Stimulated activated naive B cell treated with anti-CD40 and anti-IgM and Interleukin-4, amounts not matched to agents 10 μg/mL and 1 μg/mL and 100 μg/mL, for 72 hours (primary cell): ENCODE results near the gene ST3GAL3.
"Not testable (repeated sequence)": the region's sequence is repeated elsewhere in the genome, so short reads cannot be mapped to it uniquely, and the experiment has no call there.

Source experiments
- ATAC-seq, 2 donors: fragments of 150-1000 bp; cut with Tn5 transposase; replicated peaks; 2 replicates each; pipeline ENCODE4 v1.10.0; 2021; ENCODE audit warnings: moderate library complexity in 1 of 2
- DNase-seq: peaks from one replicate; pipeline ENCODE4 v3.0.0; 2021
- H3K27ac Mint-ChIP-seq: one replicate; pipeline ENCODE4 v1.8.0; 2022; ENCODE audit warnings: mild to moderate bottlenecking, mixed read lengths
- H3K27me3 Mint-ChIP-seq, 2 donors: one replicate each; pipeline ENCODE4 v1.8.0; 2022; ENCODE audit warnings: mixed read lengths in 2 of 2
- H3K36me3 Mint-ChIP-seq, 2 donors: one replicate each; pipeline ENCODE4 v1.8.0; 2022; ENCODE audit warnings: mixed read lengths in 2 of 2, mild to moderate bottlenecking in 1 of 2
- H3K4me1 Mint-ChIP-seq, 2 donors: one replicate each; pipeline ENCODE4 v1.8.0; 2022; ENCODE audit warnings: mixed read lengths in 2 of 2, mild to moderate bottlenecking in 1 of 2
- H3K4me3 Mint-ChIP-seq, 2 donors: one replicate each; pipeline ENCODE4 v1.8.0; 2022; ENCODE audit warnings: mild to moderate bottlenecking in 2 of 2, mixed read lengths in 2 of 2, moderate library complexity in 1 of 2
- H3K9me3 Mint-ChIP-seq, 2 donors: one replicate each; pipeline ENCODE4 v1.8.0; 2022; ENCODE audit warnings: mixed read lengths in 2 of 2, mild to moderate bottlenecking in 1 of 2

Gene ST3GAL3

DNA sequence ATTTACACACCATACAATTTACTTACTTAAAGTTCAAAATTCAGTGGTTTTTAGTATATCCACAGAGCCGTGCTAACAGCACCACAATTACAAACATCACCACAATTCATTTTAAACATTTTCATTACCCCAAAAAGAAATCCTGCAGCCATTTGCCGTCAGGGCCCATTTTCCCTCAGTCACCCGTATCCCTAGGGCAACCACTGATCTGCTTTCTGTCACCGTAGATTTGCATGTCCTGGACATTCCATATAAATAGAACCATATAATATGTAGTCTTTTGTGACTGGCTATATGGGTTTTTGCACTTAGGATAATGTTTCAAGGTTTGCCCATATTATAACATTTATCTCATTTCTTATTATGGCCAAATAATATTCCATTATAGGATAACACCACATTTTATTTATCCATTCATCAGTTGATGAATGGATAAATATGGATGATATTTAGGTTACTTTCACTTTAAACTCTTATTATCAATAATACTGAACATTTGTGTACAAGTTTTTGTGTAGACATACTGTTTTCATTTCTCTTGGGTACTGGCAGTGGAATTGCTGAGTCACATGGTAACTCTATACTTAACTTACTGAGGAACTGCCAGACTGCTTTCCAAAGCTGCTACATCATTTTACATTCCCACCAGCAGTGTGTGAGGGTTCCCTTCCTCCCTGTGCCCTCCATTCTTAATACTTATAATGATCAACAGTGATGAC is 68.9 kb downstream of the ST3GAL3 start:
- H3K9me3 Mint-ChIP-seq = peaks cover 18% of the 10 kb centered on the region in 2 donors
- H3K4me3 Mint-ChIP-seq = no peak overlapping the region
- DNase-seq = no peak
- H3K27me3 Mint-ChIP-seq = no peaks in the 10 kb centered on the region
- H3K4me1 Mint-ChIP-seq = peaks cover 2 to 14% of the 10 kb centered on the region in 2 donors
- no peak for ATAC-seq
- peaks cover 51 to 52% of the 10 kb centered on the region in 2 donors for H3K36me3 Mint-ChIP-seq
- no peak overlapping the region for H3K27ac Mint-ChIP-seq

DNA sequence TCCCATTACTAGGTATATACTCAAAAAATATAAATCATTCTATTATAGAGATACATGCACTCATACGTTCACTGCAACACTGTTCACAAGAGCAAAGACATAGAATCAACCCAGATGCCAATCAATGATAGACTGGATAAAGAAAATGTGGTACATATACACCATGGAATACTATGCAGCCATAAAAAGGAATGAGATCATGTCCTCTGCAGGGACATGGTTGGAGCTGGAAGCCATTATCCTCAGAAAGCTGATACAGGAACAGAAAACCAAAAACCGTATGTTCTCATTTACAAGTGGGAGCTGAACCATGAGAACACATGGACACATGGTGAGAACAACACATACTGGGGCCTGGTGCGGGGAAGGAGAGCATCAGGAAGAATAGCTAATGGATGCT is 70.6 kb downstream of the ST3GAL3 start:
- H3K4me1 Mint-ChIP-seq, H3K27ac Mint-ChIP-seq, DNase-seq, ATAC-seq, H3K27me3 Mint-ChIP-seq, H3K4me3 Mint-ChIP-seq: not testable (repeated sequence)
- Mint-ChIP-seq H3K9me3 (peaks cover 18% of the 10 kb centered on the region in 2 donors), H3K36me3 (peaks cover 49 to 53% of the 10 kb centered on the region in 2 donors)

DNA sequence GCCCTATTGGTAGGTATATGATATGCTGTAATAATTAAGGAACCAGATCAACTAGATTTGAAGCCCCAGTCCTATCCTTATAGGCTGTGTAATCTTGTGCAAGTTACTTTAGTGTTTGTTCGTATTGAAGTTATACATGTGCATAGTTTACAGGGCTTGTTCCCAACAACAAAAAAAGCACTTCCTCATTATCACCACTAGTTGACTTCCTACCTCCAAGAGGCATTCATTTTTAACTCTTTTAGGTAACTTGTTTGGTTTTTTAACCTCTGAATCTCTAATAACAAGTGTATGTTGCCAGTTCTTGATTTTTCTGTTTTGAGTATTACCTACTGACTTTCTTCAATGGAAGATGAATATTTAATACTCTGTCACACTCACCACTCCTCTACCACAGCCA is 71.9 kb downstream of the ST3GAL3 start:
- DNase-seq = no peak
- H3K4me3 Mint-ChIP-seq = no peak overlapping the region
- peaks cover 51 to 53% of the 10 kb centered on the region in 2 donors for H3K36me3 Mint-ChIP-seq
- H3K27ac Mint-ChIP-seq = no peak overlapping the region
- H3K27me3 Mint-ChIP-seq = no peaks in the 10 kb centered on the region
- ATAC-seq = no peak
- H3K4me1 Mint-ChIP-seq = peaks cover 11 to 18% of the 10 kb centered on the region in 2 donors
- peaks cover 18% of the 10 kb centered on the region in 2 donors for H3K9me3 Mint-ChIP-seq

DNA sequence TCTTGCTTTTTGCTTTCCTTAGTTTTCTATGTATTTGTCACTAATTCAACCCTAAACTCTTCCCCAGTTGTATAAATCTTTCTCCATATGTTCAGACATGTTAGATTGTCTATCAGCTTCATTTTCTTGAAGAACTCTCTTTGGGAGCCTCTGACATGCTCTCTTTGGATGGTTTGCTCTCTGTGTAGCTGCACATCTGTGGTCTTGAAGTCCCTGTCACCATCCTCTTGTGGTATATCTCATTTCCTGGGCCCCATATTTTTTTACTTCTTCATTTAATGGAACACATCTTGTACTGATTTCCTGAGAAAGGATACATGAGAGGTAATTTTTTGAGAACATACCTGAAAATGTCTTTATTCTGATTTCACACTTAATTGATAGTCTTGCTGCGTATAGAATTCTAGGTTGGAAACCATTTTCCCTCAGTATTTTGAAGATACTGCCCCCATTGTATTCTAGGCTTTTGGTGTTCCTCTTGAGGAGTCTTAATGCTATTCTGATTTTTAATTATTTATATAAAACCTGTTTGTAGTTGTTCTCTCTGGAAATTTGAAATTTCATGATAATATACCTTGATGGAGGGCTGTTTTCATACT is 72.6 kb downstream of the ST3GAL3 start:
- H3K27ac Mint-ChIP-seq = no peak overlapping the region
- H3K4me1 Mint-ChIP-seq = peaks cover 13 to 24% of the 10 kb centered on the region in 2 donors
- H3K27me3 Mint-ChIP-seq = no peaks in the 10 kb centered on the region
- peaks cover 47 to 50% of the 10 kb centered on the region in 2 donors for H3K36me3 Mint-ChIP-seq
- no peak overlapping the region for H3K4me3 Mint-ChIP-seq
- H3K9me3 Mint-ChIP-seq = peaks cover 18% of the 10 kb centered on the region in 2 donors
- DNase-seq = no peak
- ATAC-seq = no peak

DNA sequence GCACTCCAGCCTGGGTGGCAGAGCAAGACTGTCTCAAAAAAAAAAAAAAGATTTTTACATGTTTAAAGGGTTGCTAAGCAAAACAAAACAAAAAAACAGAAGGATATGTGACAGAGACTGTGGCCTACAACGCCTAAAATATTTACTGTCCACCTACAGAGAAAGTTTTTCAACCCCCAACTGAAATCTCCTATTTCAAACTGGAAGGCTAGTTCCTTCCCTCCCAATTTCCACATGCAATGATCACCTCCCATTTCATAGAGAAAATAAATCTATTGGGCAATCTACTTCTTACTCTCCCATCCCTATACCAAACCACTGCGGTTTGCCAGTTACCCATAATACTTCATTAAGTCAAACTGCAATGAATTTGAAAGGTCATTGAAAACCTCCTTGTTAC is 74.2 kb downstream of the ST3GAL3 start:
- peaks cover 42 to 50% of the 10 kb centered on the region in 2 donors for H3K36me3 Mint-ChIP-seq
- ATAC-seq (no peak), DNase-seq (no peak)
- H3K27ac Mint-ChIP-seq = no peak overlapping the region
- no peak overlapping the region for H3K4me3 Mint-ChIP-seq
- H3K27me3 Mint-ChIP-seq = no peaks in the 10 kb centered on the region
- H3K4me1 Mint-ChIP-seq = peaks cover 15 to 22% of the 10 kb centered on the region in 2 donors
- peaks cover 18% of the 10 kb centered on the region in 2 donors for H3K9me3 Mint-ChIP-seq

DNA sequence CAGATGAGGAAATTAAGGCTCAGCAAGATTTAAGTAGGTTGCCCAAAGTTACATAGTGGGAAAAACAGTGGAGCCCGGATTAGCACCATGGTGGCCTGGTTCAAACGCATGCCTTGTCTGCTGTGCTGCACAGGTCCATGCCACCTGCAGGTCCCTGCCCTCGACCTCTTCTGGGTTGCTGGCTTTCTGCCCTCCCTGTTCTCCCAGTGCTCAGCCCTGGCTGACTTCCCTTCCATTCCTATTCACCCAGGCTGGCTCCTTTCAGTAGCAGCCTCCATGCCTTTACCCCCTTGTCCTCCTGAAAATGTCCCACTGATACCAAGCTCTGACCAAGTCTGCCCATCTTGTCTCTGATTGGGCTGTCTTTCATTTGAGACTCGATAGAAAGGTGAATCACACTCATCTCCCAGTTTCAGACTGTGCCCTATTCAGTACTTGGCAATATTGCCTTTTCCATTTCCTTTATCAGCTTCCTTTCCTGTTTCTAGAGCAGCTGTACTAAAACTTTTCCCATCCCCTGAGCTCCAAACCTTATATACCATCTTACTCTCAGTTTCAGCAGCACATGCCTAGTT is 75.8 kb downstream of the ST3GAL3 start:
- Mint-ChIP-seq H3K27ac (peak overlapping the region; percentile 20), H3K4me1 (peaks cover 15 to 21% of the 10 kb centered on the region in 2 donors)

DNA sequence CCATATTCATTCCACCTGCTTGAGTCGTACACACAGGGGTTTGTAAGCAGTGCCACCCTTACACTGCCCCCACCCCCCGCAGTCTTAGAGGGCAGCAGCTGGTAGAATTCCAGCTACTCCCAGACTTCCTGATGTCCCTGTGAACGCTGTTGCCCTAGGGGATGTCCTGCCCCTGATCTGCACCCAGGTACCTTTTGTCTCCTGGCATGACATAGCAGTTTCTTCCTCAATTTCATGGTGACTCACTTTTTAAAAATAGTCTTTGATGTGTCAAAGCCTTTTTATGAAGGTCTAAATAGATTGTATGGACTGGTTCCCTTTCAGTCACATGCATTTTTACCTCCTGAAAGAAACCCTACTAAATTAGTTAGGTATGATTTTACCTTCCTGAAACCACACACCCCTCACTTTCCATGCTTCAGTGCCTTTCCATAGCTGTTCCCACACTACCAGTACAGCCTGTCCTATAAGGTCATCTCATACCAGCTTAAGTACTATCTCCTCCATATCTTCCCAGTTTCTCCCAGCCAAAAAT is 76.4 kb downstream of the ST3GAL3 start:
- peak overlapping the region; percentile 3 to 59 for H3K4me3 Mint-ChIP-seq
- H3K4me1 Mint-ChIP-seq = peaks cover 15 to 21% of the 10 kb centered on the region in 2 donors
- H3K9me3 Mint-ChIP-seq = peaks cover 13% of the 10 kb centered on the region in 2 donors
- DNase-seq (no peak), ATAC-seq (peak; percentile 78 to 79)
- peaks cover 32 to 40% of the 10 kb centered on the region in 2 donors for H3K36me3 Mint-ChIP-seq
- H3K27ac Mint-ChIP-seq = peak overlapping the region; percentile 20
- no peaks in the 10 kb centered on the region for H3K27me3 Mint-ChIP-seq

More for the DNA sequence above, 75.8 kb downstream of the ST3GAL3 start:
- H3K36me3 Mint-ChIP-seq = peaks cover 32 to 40% of the 10 kb centered on the region in 2 donors
- H3K9me3 Mint-ChIP-seq = peaks cover 13% of the 10 kb centered on the region in 2 donors
- no peaks in the 10 kb centered on the region for H3K27me3 Mint-ChIP-seq
- ATAC-seq (peak; percentile 25 to 31), DNase-seq (no peak)
- peak overlapping the region in 1 of 2 donors; percentile 59 for H3K4me3 Mint-ChIP-seq

DNA sequence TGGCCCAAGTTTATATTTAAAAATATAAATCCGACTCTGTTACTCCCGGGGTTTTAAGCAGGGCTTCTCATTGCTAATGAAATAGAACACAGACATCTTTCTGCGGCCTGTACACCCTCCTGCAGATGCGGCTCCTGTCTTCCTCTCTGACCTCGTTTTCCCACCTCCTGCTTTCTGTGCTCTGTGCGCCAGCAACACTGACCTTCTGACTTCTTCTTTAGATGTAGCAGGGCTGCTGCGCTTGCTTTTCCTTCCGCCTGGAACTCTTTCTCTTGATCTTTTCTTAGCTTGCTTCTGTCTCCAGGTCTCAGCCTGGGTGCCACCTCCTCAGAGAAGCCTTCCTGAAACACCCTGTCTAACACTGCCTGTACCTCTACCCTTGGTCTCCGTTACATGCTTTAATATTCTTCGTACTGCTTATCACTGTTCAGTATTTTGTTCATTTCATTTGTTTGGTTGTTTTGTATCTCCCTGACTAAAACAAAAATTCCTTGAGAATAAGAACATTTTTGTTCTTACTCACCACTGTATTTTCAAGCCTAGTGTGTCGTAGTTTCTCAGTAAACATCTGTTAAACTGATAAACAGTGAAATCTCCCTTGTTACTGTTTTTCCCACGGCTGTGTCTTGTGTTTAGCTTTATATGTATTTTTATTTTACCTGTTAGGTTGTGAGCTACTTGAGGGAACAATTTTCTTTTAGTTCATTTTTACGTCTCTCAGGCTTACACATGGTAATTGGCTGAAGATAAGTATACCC is 79.0 kb downstream of the ST3GAL3 start:
- H3K27ac Mint-ChIP-seq = no peak overlapping the region
- DNase-seq = no peak
- peaks cover 15 to 21% of the 10 kb centered on the region in 2 donors for H3K4me1 Mint-ChIP-seq
- H3K9me3 Mint-ChIP-seq = no peaks in the 10 kb centered on the region
- no peak overlapping the region for H3K4me3 Mint-ChIP-seq
- H3K36me3 Mint-ChIP-seq = peaks cover 19 to 21% of the 10 kb centered on the region in 2 donors
- no peaks in the 10 kb centered on the region for H3K27me3 Mint-ChIP-seq
- ATAC-seq = no peak

DNA sequence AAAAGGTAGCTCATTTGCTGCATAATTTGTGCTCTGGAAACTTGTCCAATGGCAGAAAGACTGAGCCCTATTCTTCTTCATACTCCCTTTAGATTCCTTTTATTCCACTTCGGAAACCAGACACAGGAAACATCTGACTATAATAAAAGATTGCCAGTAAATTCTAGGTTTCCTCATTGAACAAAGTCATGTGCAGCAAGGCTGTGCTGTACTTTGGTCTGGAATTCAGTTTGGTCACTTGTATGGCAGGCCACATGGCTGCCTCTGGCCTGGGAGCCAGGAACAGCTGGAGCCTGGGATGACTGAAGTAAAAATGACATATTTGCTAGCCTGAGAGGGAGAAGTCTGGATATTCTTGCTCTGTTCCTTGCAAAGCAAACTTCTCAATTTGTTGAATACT is 79.6 kb downstream of the ST3GAL3 start:
- Mint-ChIP-seq H3K36me3 (peaks cover 20 to 21% of the 10 kb centered on the region in 2 donors), H3K4me3 (no peak overlapping the region), H3K9me3 (no peaks in the 10 kb centered on the region), H3K27me3 (no peaks in the 10 kb centered on the region), H3K4me1 (peaks cover 15 to 21% of the 10 kb centered on the region in 2 donors), H3K27ac (no peak overlapping the region)
- ATAC-seq = no peak
- DNase-seq = no peak

DNA sequence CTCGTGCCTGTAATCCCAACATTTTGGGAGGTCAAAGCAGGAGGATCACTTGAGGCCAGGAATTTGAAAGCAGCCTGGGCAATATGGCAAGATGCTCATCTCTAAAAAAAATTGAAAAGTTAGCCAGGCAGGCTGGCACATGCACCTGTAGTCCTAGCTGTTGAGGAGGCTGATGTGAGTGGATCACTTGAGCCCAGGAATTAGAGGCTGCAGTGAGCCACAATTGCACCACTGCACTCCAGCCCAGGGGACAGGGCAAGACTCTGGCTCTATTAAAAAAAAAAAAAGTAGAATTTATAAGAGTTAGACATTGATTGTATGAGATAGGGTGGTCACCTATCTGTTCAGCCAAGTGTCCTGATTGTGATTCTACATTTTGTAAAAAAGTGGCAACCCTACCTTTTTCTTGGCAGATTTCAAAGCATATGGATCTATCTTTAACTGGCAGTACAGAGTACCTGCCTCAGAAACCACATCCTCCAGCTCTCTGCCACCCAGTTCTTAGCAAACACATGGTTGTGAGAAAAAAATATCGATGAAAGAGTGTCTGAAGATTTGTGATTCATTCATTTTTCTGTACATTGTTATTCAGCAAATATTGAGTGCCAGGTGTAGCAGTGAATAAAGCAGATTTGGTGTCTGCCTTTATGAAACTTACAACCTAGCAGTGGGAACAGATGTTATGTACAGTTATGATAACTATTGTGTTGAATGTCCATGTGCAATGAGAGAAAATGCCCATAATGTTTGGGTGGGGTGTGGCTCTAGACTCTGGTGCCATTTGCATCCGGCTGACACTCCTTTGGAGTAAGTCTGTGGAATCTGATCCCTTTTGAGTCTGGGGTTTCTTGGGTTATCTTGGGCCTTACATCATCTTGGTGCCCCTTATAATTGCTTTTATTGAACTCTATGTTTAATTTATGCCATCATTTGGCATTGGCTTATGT is 82.5 kb downstream of the ST3GAL3 start:
- ATAC-seq = no peak
- no peaks in the 10 kb centered on the region for H3K27me3 Mint-ChIP-seq
- H3K27ac Mint-ChIP-seq = peak overlapping the region; percentile 3

DNA sequence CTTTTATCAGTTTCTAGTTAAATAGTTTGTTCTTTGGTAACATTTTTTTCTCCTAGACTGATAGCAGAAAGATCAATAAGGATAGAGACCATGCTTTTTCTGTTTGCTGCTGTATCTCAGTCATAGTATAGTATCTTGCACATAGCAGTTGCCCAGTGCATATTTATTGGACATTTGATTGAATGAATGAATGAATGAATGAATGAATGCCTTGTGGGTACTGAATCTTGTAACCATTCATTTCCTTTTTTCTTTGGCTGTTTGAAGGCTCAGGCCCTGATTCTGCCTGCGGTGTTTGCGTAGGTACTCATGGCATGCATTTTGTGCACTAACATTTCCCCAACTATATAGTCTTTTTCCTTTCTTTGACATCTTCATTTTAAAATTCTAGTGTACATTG is 83.9 kb downstream of the ST3GAL3 start:
- no peaks in the 10 kb centered on the region for H3K27me3 Mint-ChIP-seq
- peaks cover 0 to 2% of the 10 kb centered on the region in 2 donors for H3K4me1 Mint-ChIP-seq
- no peaks in the 10 kb centered on the region for H3K9me3 Mint-ChIP-seq
- DNase-seq = no peak
- no peak overlapping the region for H3K27ac Mint-ChIP-seq
- ATAC-seq = no peak
- peaks cover 16 to 33% of the 10 kb centered on the region in 2 donors for H3K36me3 Mint-ChIP-seq
- H3K4me3 Mint-ChIP-seq = no peak overlapping the region

More for the DNA sequence above, 82.5 kb downstream of the ST3GAL3 start:
- no peak overlapping the region for H3K4me3 Mint-ChIP-seq
- peaks cover 16 to 29% of the 10 kb centered on the region in 2 donors for H3K36me3 Mint-ChIP-seq
- no peak for DNase-seq
- no peaks in the 10 kb centered on the region for H3K9me3 Mint-ChIP-seq
- peaks cover 2% of the 10 kb centered on the region in 2 donors for H3K4me1 Mint-ChIP-seq

DNA sequence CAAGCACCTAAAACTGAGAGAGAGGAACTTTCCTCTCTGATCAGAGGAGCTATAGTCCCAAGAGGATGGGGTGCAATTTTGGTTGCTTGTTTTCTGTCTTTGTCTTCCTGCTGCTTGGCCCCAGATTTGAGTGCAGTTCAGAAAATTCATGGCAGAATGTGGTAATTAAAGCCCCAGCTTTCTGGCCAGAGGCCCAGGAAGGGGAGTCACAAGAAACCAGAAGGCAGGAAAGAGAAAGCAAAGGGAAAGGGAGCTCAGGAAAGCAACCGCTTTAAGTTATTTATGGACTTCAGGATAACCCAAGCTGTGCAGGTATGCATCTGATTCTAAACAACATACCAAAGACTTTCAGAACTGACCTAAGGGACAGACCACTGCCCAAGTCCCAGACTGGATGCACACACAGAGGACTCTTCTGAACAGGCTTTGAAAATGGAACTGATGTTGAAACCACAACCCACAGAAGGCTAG is 88.8 kb downstream of the ST3GAL3 start:
- Mint-ChIP-seq H3K9me3 (no peaks in the 10 kb centered on the region), H3K36me3 (peaks cover 32 to 54% of the 10 kb centered on the region in 2 donors), H3K4me1 (peaks cover 6 to 10% of the 10 kb centered on the region in 2 donors), H3K4me3 (no peak overlapping the region), H3K27me3 (no peaks in the 10 kb centered on the region), H3K27ac (no peak overlapping the region)
- DNase-seq (no peak), ATAC-seq (no peak)

DNA sequence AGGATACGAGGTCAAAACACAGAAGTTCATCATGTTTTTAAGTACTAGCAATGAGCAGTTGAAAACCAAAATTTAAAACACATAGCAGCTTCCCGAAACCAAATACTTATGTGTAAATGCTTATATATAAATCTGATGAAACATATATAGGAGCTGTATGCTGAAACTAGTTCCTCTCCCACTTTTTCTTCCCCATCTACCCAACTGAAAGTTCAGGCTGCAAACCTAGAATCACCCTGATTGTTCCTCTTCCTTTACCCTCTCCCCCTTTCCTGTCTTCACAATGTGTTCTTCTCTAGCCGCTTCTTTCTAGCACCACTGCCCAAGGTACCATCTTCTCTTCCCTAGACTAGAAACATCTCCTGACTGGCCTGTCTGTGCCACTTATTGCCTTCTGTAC is 90.6 kb downstream of the ST3GAL3 start:
- H3K9me3 Mint-ChIP-seq = no peaks in the 10 kb centered on the region
- H3K4me1 Mint-ChIP-seq = peaks cover 6 to 10% of the 10 kb centered on the region in 2 donors
- no peaks in the 10 kb centered on the region for H3K27me3 Mint-ChIP-seq
- no peak for ATAC-seq
- no peak overlapping the region for H3K27ac Mint-ChIP-seq
- H3K36me3 Mint-ChIP-seq = peaks cover 21 to 39% of the 10 kb centered on the region in 2 donors
- H3K4me3 Mint-ChIP-seq = no peak overlapping the region
- DNase-seq = no peak
